ENCODE measurements around the gene KRTAP4-1. TPM values are rescaled to one million over a fixed set of nuclear protein-coding genes. Genes with fewer than 3 reads are reported as not detected.
"Not testable (repeated sequence)": the region's sequence is repeated elsewhere in the genome, so short reads cannot be mapped to it uniquely, and the experiment has no call there.

KRTAP4-1 gene
- total and polyA plus RNA-seq, 3 experiments from 2014 or later, result not detected

DNA sequence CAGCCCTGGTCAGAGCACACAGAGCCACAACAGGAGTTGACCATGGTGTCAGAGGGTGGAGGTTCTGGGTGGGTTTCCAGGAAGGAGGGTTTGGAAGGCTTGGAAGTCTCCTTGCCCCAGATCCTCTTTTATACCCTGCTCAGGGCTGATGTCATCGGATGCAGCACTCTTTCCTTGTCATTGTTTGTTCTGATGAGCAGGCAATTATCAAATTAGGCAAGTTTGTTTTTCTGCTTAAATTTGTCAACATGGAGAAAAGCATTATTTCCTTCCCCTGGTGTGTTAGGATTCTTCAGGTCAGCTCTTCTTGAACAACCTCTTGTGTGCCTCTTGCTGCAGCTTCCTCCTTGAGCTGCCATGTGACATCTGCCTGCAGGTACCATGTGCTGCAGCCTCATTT lies 24.1 kb downstream of the KRTAP4-1 start, which contains the start of gene KRTAP4-4:
Gene KRTAP4-4, minus strand, starts transcription at position 101 of the 400 bp plus-strand sequence. Its CDS starts 57 bp downstream, at position 44.
- ChIA-PET POLR2A (no interaction called here), CTCF (interaction anchor here (1.0 kb wide), 1 partner anchor 140 kb away, joined by 3 read pairs; no protein-coding TSS in a partner anchor)
- H3K4me1 Mint-ChIP-seq, result no peaks in the 10 kb centered on the region

DNA sequence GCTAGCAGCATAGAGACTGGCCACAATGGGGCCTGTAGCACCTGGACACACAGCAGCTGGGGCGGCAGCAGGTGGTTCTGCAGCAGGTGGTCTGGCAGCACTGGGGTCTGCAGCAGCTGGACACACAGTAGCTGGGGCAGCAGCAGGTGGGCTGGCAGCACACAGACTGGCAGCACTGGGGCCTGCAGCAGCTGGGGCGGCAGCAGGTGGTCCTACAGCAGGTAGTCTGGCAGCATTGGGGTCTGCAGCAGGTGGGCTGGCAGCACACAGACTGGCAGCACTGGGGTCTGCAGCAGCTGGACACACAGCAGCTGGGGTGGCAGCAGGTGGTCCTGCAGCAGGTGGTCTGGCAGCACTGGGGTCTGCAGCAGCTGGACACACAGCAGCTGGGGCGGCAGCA lies 24.5 kb downstream of the KRTAP4-1 start:
- CTCF ChIA-PET, result interaction anchor here (1.0 kb wide), 1 partner anchor 141 kb away, joined by 3 read pairs; no protein-coding TSS in a partner anchor
- H3K36me3 ChIP-seq (ENCODE audit: insufficient read depth, low read length); H3K4me1 ChIP-seq (ENCODE audit: insufficient read depth, low read length); H3K27me3 ChIP-seq (ENCODE audit: insufficient read depth, low read length, poor library complexity, severe bottlenecking); H3K9me3 Mint-ChIP-seq; DNase-seq; H3K27ac Mint-ChIP-seq; H3K27ac ChIP-seq (ENCODE audit: low read depth, low read length); H3K4me3 ChIP-seq (ENCODE audit: low read length); H3K9me3 ChIP-seq (ENCODE audit: low read length); H3K4me3 Mint-ChIP-seq; H3K4me1 Mint-ChIP-seq; POLR2A ChIA-PET; H3K36me3 Mint-ChIP-seq: not testable (repeated sequence)
- H3K27me3 Mint-ChIP-seq, result peaks cover 16 to 51% of the 10 kb centered on the region in 2 donors

More for the DNA sequence above, 24.1 kb downstream of the KRTAP4-1 start, which contains the start of gene KRTAP4-4:
- DNase-seq, result no peak
- Histone ChIP-seq H3K4me1 (ENCODE audit: insufficient read depth, low read length) (no peaks in the 10 kb centered on the region), H3K36me3 (ENCODE audit: insufficient read depth, low read length) (no peaks in the 10 kb centered on the region), H3K27ac (ENCODE audit: low read depth, low read length) (no peak within 1 kb of the TSS), H3K9me3 (ENCODE audit: low read length) (no peaks in the 10 kb centered on the region), H3K27me3 (ENCODE audit: insufficient read depth, low read length, poor library complexity, severe bottlenecking) (peaks cover 5% of the 10 kb centered on the region), H3K4me3 (ENCODE audit: low read length) (no peak within 1 kb of the TSS)
- H3K27me3 Mint-ChIP-seq, result peaks cover 16 to 49% of the 10 kb centered on the region in 2 donors
- H3K9me3 Mint-ChIP-seq, result no peaks in the 10 kb centered on the region
- H3K36me3 Mint-ChIP-seq, result peaks cover 0 to 4% (median 0%) of the 10 kb centered on the region in 3 donors
- no peak within 1 kb of the TSS for H3K4me3 Mint-ChIP-seq
- no peak within 1 kb of the TSS for H3K27ac Mint-ChIP-seq

DNA sequence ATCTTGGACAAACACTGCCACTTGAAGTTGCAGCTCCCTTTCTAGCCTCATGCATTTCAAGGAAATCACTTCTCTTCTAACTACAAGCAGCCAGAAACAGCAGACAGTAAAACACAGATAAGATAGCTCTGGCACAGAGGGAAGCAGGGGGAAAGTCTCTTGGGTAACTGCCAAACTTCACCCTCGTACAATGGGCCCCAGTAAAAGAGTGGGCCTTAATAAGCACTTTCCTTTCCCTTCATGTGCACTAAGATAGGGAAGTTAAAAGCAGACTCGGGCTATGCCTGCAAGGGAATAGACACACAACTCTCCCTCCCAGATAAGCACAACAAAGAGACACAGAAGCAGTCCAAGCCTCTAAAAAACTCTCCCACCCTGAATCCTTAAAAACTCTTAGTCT lies 30.9 kb downstream of the KRTAP4-1 start:
- H3K27me3 Mint-ChIP-seq, result peaks cover 18 to 53% of the 10 kb centered on the region in 2 donors
- Histone ChIP-seq H3K27me3 (ENCODE audit: insufficient read depth, low read length, poor library complexity, severe bottlenecking) (peaks cover under 1% of the 10 kb centered on the region), H3K27ac (ENCODE audit: low read depth, low read length) (no peak overlapping the region), H3K4me1 (ENCODE audit: insufficient read depth, low read length) (no peaks in the 10 kb centered on the region), H3K36me3 (ENCODE audit: insufficient read depth, low read length) (no peaks in the 10 kb centered on the region), H3K9me3 (ENCODE audit: low read length) (no peaks in the 10 kb centered on the region), H3K4me3 (ENCODE audit: low read length) (no peak overlapping the region)
- CTCF ChIA-PET, result no interaction called here
- H3K36me3 Mint-ChIP-seq, result peaks cover 0 to 4% (median 0%) of the 10 kb centered on the region in 3 donors
- no peak for DNase-seq
- H3K4me1 Mint-ChIP-seq, result no peaks in the 10 kb centered on the region
- no peaks in the 10 kb centered on the region for H3K9me3 Mint-ChIP-seq
- POLR2A ChIA-PET, result no interaction called here
- no peak overlapping the region for H3K4me3 Mint-ChIP-seq
- H3K27ac Mint-ChIP-seq, result no peak overlapping the region

DNA sequence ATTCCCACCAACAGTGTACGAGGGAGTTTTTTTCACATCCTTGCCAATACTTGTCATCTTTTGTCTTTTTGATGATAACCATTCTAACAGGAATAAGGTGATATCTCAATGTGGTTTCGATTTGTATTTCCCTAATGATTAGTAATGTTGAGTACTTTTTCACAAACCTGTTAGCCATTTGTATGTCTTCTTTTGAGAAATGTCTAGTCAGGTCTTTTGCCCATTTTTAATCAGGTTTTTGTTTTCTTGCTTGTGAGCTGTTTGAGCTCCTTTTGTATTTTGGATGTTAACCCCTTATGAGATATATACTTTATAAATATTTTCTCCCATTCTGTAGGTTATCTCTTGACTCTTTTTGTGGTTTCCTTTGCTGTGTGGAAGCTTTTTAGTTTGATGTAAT lies 33.2 kb downstream of the KRTAP4-1 start:
- Histone ChIP-seq H3K36me3 (ENCODE audit: insufficient read depth, low read length) (no peaks in the 10 kb centered on the region), H3K9me3 (ENCODE audit: low read length) (no peaks in the 10 kb centered on the region), H3K4me3 (ENCODE audit: low read length) (no peak overlapping the region), H3K4me1 (ENCODE audit: insufficient read depth, low read length) (no peaks in the 10 kb centered on the region), H3K27ac (ENCODE audit: low read depth, low read length) (no peak overlapping the region), H3K27me3 (ENCODE audit: insufficient read depth, low read length, poor library complexity, severe bottlenecking) (no peaks in the 10 kb centered on the region)
- Mint-ChIP-seq H3K4me1 (peaks cover 0 to 2% (median 0%) of the 10 kb centered on the region in 3 donors), H3K36me3 (no peaks in the 10 kb centered on the region), H3K27ac (no peak overlapping the region), H3K27me3 (peaks cover 7 to 45% of the 10 kb centered on the region in 2 donors), H3K4me3 (no peak overlapping the region), H3K9me3 (no peaks in the 10 kb centered on the region)
- ChIA-PET POLR2A (no interaction called here), CTCF (no interaction called here)
- DNase-seq, result no peak

DNA sequence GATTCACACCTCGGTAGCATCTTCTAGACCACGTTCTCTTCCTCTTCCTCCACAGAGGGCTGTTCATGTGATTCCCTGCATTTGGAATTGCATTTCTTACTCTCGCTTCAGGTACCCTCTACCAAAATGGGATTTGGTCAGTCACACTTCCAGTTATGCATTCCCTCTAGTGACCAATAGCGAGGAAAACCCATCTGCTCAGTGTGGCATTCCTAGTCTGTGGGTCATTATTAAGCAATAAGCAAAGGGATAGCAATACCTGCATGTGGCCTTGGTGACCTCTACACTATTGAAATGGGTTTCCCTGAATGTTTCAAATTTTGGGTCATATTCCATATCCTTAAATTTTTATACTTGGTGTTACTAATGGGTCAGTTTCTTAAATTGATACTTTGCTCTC lies 34.7 kb downstream of the KRTAP4-1 start:
- Mint-ChIP-seq H3K27ac (no peak overlapping the region), H3K36me3 (peaks cover 0 to 1% (median 0%) of the 10 kb centered on the region in 3 donors), H3K4me3 (no peak overlapping the region), H3K9me3 (peaks cover 0 to 3% (median 0%) of the 10 kb centered on the region in 5 donors), H3K4me1 (peaks cover 0 to 2% (median 0%) of the 10 kb centered on the region in 3 donors), H3K27me3 (peaks cover 7 to 41% of the 10 kb centered on the region in 2 donors)
- Histone ChIP-seq H3K9me3 (ENCODE audit: low read length) (no peaks in the 10 kb centered on the region), H3K36me3 (ENCODE audit: insufficient read depth, low read length) (no peaks in the 10 kb centered on the region), H3K4me3 (ENCODE audit: low read length) (no peak overlapping the region), H3K27ac (ENCODE audit: low read depth, low read length) (no peak overlapping the region), H3K4me1 (ENCODE audit: insufficient read depth, low read length) (no peaks in the 10 kb centered on the region), H3K27me3 (ENCODE audit: insufficient read depth, low read length, poor library complexity, severe bottlenecking) (no peaks in the 10 kb centered on the region)
- POLR2A ChIA-PET, result no interaction called here
- CTCF ChIA-PET, result no interaction called here
- DNase-seq, result no peak

DNA sequence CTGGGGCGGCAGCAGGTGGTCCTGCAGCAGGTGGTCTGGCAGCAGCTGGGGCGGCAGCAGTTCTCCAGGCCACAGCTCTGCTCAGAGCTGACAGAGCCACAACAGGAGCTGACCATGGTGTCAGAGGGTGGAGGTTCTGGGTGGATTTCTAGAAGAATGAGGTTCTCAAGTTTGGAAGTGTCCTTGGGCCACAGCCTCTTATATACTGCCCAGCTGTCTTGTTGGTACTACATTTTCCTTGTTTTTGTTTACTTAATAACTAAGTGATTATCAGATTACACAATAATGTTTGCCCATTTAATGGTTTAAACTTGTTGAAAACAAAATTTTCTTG lies 35.1 kb downstream of the KRTAP4-1 start, which contains the start of gene KRTAP4-5:
Gene KRTAP4-5, minus strand, starts transcription at position 174 of the 334 bp plus-strand sequence. Its CDS starts 58 bp downstream, at position 116.
- no peaks in the 10 kb centered on the region for H3K36me3 ChIP-seq (ENCODE audit: insufficient read depth, low read length)
- ChIA-PET CTCF (no interaction called here), POLR2A (no interaction called here)
- H3K27ac ChIP-seq (ENCODE audit: low read depth, low read length), result no peak within 1 kb of the TSS
- H3K4me3 ChIP-seq (ENCODE audit: low read length), result no peak within 1 kb of the TSS
- H3K36me3 Mint-ChIP-seq, result peaks cover 0 to 1% (median 0%) of the 10 kb centered on the region in 3 donors
- no peaks in the 10 kb centered on the region for H3K9me3 ChIP-seq (ENCODE audit: low read length)
- no peak within 1 kb of the TSS for H3K27ac Mint-ChIP-seq
- DNase-seq, result no peak
- no peak within 1 kb of the TSS for H3K4me3 Mint-ChIP-seq
- peaks cover 7 to 37% of the 10 kb centered on the region in 2 donors for H3K27me3 Mint-ChIP-seq
- no peaks in the 10 kb centered on the region for H3K27me3 ChIP-seq (ENCODE audit: insufficient read depth, low read length, poor library complexity, severe bottlenecking)
- H3K9me3 Mint-ChIP-seq, result peaks cover 0 to 4% (median 0%) of the 10 kb centered on the region in 5 donors
- H3K4me1 Mint-ChIP-seq, result peaks cover 0 to 2% (median 0%) of the 10 kb centered on the region in 3 donors
- no peaks in the 10 kb centered on the region for H3K4me1 ChIP-seq (ENCODE audit: insufficient read depth, low read length)

DNA sequence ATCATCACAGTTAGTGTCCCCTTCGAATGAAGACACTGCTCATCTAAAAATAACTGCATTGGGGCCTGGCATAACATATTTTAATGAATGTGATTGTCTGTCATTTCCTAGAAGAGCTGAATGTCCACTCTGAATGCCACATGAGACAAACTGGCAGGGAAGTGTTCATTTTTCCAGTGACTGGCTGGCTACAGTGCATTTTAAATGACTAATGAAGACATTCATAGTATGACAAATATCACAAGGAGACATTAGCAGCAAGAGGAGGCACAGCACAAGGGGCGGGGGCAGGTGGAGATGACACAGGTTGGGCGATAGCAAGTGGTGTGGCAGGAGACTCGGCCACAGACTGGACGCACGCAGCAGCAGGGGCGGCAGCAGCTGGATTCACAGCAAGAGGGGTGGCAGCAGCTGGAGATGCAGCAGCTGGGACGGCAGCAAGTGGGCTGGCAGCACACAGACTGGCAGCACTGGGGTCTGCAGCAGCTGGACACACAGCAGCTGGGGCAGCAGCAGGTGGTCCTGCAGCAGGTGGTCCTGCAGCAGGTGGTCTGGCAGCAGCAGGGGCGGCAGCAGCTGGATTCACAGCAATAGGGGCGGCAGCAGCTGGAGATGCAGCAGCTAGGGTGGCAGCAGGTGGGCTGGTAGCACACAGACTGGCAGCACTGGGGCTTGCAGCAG lies 35.6 kb downstream of the KRTAP4-1 start:
- not testable (repeated sequence) for H3K4me3 Mint-ChIP-seq

DNA sequence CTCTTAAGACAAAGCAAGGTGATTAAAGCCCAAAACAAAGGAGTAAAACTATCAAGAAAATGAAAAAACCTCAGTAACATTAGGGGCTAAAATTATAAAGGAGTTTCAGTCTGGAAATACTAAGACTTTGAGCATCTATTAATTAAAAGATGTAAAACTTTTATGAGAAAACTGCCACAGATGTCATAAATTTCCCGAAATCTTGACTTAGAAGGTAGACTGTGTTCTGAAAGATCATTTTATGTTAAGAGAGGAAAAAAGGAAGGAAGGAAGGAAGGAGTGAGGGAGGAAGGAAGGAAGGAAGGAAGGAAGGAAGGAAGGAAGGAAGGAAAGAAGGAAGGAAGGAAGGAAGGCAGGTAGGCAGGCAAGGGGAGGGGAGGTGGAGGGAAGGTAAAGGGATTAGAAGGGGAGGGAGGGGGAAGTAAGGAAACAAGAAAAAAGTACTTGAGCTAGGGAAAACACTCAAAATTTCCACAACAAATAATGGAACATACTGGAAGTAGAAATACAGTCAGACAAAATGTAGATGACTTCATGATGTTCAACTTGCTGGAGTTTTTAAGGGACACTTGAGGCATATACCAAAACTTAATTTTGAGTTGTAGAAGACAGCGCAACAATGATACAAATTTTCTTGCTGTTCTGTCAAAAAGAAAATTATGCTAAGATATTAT lies 37.0 kb downstream of the KRTAP4-1 start:
- H3K27me3 Mint-ChIP-seq, result peaks cover 3 to 27% of the 10 kb centered on the region in 2 donors
- peaks cover 0 to 2% (median 0%) of the 10 kb centered on the region in 3 donors for H3K4me1 Mint-ChIP-seq
- ChIA-PET POLR2A (interaction anchor here (0.7 kb wide), 1 partner anchor 87 kb away, joined by 3 read pairs; no protein-coding TSS in a partner anchor), CTCF (no interaction called here)
- Histone ChIP-seq H3K27me3 (ENCODE audit: insufficient read depth, low read length, poor library complexity, severe bottlenecking) (no peaks in the 10 kb centered on the region), H3K9me3 (ENCODE audit: low read length) (no peaks in the 10 kb centered on the region), H3K4me1 (ENCODE audit: insufficient read depth, low read length) (no peaks in the 10 kb centered on the region), H3K27ac (ENCODE audit: low read depth, low read length) (no peak overlapping the region), H3K4me3 (ENCODE audit: low read length) (no peak overlapping the region), H3K36me3 (ENCODE audit: insufficient read depth, low read length) (no peaks in the 10 kb centered on the region)
- H3K27ac Mint-ChIP-seq, result no peak overlapping the region
- H3K9me3 Mint-ChIP-seq, result peaks cover 0 to 18% (median 9%) of the 10 kb centered on the region in 5 donors
- no peak overlapping the region for H3K4me3 Mint-ChIP-seq
- H3K36me3 Mint-ChIP-seq, result peaks cover 0 to 13% (median 5%) of the 10 kb centered on the region in 3 donors
- DNase-seq, result no peak

More for the DNA sequence above, 35.6 kb downstream of the KRTAP4-1 start:
- H3K27ac ChIP-seq (ENCODE audit: low read depth, low read length); H3K27ac Mint-ChIP-seq; CTCF ChIA-PET; POLR2A ChIA-PET; H3K27me3 ChIP-seq (ENCODE audit: insufficient read depth, low read length, poor library complexity, severe bottlenecking); H3K4me1 ChIP-seq (ENCODE audit: insufficient read depth, low read length); H3K36me3 ChIP-seq (ENCODE audit: insufficient read depth, low read length); H3K9me3 Mint-ChIP-seq; H3K4me3 ChIP-seq (ENCODE audit: low read length); H3K36me3 Mint-ChIP-seq; H3K4me1 Mint-ChIP-seq; DNase-seq; H3K9me3 ChIP-seq (ENCODE audit: low read length): not testable (repeated sequence)
- peaks cover 7 to 35% of the 10 kb centered on the region in 2 donors for H3K27me3 Mint-ChIP-seq
